Memory B cell (primary cell): ENCODE results near the gene NEO1.

ENCODE experiments used
- ATAC-seq: fragments of 150-1000 bp; cut with Tn5 transposase; 2 replicates; pipeline ENCODE4 v1.10.0; 2021; ENCODE audit warnings: low read depth, mild to moderate bottlenecking, moderate library complexity
- DNase-seq, 2 donors: peaks; one replicate each; pipeline ENCODE4 v3.0.0; 2022; ENCODE audit warnings: low spot score in 2 of 2
- H3K27ac Mint-ChIP-seq: one replicate; pipeline ENCODE4 v1.8.0; 2022; ENCODE audit warnings: mild to moderate bottlenecking, moderate library complexity, mixed read lengths
- H3K27me3 Mint-ChIP-seq: one replicate; pipeline ENCODE4 v1.8.0; 2022; ENCODE audit warnings: mixed read lengths
- H3K36me3 Mint-ChIP-seq: one replicate; pipeline ENCODE4 v1.8.0; 2022; ENCODE audit warnings: mild to moderate bottlenecking, mixed read lengths
- H3K4me1 Mint-ChIP-seq: one replicate; pipeline ENCODE4 v1.8.0; 2022; ENCODE audit warnings: mixed read lengths
- H3K4me3 Mint-ChIP-seq: one replicate; pipeline ENCODE4 v1.8.0; 2022; ENCODE audit warnings: mild to moderate bottlenecking, moderate library complexity, mixed read lengths
- H3K9me3 Mint-ChIP-seq: one replicate; pipeline ENCODE4 v1.8.0; 2022; ENCODE audit warnings: mixed read lengths

Gene NEO1

DNA sequence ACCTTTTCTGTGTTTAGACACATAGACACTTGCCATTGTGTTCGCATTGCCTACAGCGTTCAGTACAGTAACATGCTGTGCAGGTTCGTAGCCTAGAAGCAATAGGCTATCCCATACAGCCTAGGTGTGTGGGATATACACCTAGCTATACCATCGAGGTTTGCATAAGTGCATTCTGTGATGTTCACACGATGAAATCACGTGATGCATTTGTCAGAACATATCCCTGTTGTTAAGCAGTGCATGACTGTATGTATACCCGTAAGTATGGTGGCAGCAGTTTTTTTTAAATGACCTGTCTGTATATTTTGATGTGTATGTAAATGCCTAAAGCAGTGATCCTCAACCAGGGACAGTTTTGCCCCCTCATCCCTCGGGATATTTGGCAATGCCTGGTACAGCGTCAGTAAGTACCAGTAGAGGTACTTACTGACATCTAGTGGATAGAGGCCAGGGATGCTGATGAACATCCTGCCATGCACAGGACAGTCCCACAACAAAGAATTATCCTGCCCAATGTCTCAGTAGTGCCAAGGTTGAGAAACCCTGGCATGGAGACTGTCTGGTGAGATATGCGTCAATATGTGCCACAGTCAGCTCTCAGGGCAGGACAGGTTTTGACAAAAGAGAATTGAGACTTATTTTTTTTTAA lies 187.4 kb downstream of the NEO1 start:
- Mint-ChIP-seq H3K36me3 (peaks cover 2% of the 10 kb centered on the region), H3K27me3 (no peaks in the 10 kb centered on the region), H3K27ac (no peak overlapping the region), H3K4me3 (no peak overlapping the region), H3K4me1 (no peaks in the 10 kb centered on the region), H3K9me3 (no peaks in the 10 kb centered on the region)
- no peak for ATAC-seq
- DNase-seq = no peak

DNA sequence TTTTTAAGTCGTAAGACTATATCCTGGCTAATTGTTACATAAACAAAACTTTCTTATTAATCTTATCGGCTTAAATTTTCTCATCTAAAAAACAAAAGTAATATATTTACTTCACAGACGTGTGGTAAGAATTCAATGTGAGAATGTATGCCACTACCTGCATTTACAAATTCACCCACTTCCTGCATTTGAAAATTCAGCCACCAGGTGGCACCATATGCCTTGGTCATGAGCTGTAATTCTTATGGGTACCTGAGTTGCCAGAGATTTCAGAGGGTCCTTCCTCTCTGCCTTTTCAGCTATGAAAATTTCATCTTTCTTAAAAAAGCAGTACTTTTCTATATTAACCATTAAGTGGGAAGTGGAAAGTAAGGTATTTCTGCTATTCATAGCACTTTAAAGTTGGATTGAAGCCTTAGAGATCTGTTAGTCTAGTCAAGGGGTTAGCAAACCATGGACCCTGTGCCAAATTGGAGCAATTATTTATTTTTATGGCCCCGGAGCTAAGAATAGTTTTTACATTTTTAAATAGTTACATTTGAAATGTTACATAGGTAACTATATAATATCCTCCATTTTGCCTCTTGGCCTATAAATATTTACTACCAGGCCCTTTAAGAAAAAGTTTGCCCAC lies 188.7 kb downstream of the NEO1 start:
- Mint-ChIP-seq H3K4me1 (no peaks in the 10 kb centered on the region), H3K27me3 (no peaks in the 10 kb centered on the region), H3K4me3 (no peak overlapping the region), H3K27ac (no peak overlapping the region), H3K9me3 (no peaks in the 10 kb centered on the region), H3K36me3 (peaks cover 5% of the 10 kb centered on the region)
- peak; percentile 64 to 75 for DNase-seq
- peak; percentile 47 for ATAC-seq

GRCh38 chr15:73244333-73244732 lies 192.1 kb downstream of the NEO1 start:
- peaks cover 16% of the 10 kb centered on the region for H3K36me3 Mint-ChIP-seq
- DNase-seq (no peak), ATAC-seq (peak; percentile 37)
- H3K9me3 Mint-ChIP-seq = no peaks in the 10 kb centered on the region
- no peaks in the 10 kb centered on the region for H3K4me1 Mint-ChIP-seq
- H3K27ac Mint-ChIP-seq = no peak overlapping the region
- H3K4me3 Mint-ChIP-seq = no peak overlapping the region
- no peaks in the 10 kb centered on the region for H3K27me3 Mint-ChIP-seq

DNA sequence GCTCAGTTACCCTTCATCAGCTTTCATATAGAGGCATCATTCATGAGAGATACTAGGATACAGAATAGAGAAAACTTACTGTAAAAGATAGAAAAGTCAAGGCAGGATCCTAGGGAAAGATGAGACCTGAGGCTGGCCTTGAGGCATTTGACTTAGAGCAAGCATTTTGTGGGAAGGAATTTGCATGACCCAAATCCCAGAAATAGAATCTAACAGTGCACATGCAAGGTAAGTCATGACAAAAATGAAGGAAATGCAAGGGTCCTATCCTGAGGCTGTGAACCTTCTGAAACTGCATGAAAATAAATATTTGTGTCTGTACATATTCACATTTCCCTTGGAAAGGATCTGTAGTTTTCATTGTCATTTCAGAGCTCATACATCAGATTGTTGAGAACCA lies 194.2 kb downstream of the NEO1 start:
- Mint-ChIP-seq H3K27ac (no peak overlapping the region), H3K9me3 (no peaks in the 10 kb centered on the region)
- no peak for DNase-seq

DNA sequence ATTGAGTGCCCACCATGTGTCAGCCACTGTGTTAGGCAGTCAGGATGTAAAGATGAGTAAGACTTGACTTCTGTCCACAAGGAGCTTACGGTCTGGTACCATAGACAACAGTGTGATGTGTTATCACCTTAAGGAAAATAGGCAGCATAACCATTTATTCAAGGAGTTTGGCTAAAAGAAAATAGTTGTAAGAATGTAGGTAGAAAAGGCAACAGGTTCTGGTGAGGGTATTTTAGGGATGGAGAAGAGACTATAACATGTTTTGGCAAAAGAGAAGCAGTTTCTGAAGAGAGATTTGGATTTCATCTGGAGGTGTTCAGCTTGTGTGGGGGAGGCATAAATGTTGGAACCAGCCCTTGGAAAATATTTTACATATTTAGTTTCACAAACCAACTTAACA lies 194.6 kb downstream of the NEO1 start:
- H3K9me3 Mint-ChIP-seq = no peaks in the 10 kb centered on the region
- no peak for ATAC-seq
- peaks cover 18% of the 10 kb centered on the region for H3K36me3 Mint-ChIP-seq
- H3K4me1 Mint-ChIP-seq = no peaks in the 10 kb centered on the region
- DNase-seq = no peak
- H3K27me3 Mint-ChIP-seq = no peaks in the 10 kb centered on the region
- no peak overlapping the region for H3K27ac Mint-ChIP-seq
- no peak overlapping the region for H3K4me3 Mint-ChIP-seq

More for the DNA sequence above, 194.2 kb downstream of the NEO1 start:
- no peak overlapping the region for H3K4me3 Mint-ChIP-seq
- H3K4me1 Mint-ChIP-seq = no peaks in the 10 kb centered on the region
- ATAC-seq = no peak
- H3K36me3 Mint-ChIP-seq = peaks cover 18% of the 10 kb centered on the region
- H3K27me3 Mint-ChIP-seq = no peaks in the 10 kb centered on the region

DNA sequence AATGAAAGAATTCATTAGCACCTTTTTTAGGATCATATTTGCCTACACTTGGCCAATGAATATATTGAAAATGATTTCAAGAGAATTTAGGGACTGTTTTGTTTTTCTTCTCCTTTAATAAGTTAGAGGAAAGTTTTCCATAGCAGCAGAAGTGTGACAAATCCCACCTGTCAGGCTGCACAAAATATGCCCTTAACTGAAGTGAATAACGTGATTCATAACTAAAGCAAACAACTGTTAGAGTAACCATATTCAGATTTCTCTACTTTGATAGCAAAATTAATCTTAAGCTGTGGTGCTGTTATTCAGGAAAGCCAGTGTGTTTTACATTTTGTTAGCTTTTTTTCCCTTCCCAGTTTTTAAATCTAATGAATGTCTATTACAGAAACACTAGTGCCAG lies 195.1 kb downstream of the NEO1 start:
- ATAC-seq = no peak
- Mint-ChIP-seq H3K4me3 (no peak overlapping the region), H3K27me3 (no peaks in the 10 kb centered on the region), H3K4me1 (no peaks in the 10 kb centered on the region), H3K27ac (no peak overlapping the region), H3K36me3 (peaks cover 18% of the 10 kb centered on the region), H3K9me3 (no peaks in the 10 kb centered on the region)
- DNase-seq = no peak

GRCh38 chr15:73249499-73249898 lies 197.2 kb downstream of the NEO1 start:
- Mint-ChIP-seq H3K27me3 (no peaks in the 10 kb centered on the region), H3K4me3 (no peak overlapping the region), H3K9me3 (no peaks in the 10 kb centered on the region), H3K27ac (no peak overlapping the region), H3K36me3 (peaks cover 16% of the 10 kb centered on the region), H3K4me1 (no peaks in the 10 kb centered on the region)
- DNase-seq (no peak), ATAC-seq (no peak)

GRCh38 chr15:73254598-73254997 lies 202.3 kb downstream of the NEO1 start:
- DNase-seq (no peak), ATAC-seq (no peak)
- no peaks in the 10 kb centered on the region for H3K27me3 Mint-ChIP-seq
- no peaks in the 10 kb centered on the region for H3K9me3 Mint-ChIP-seq
- peaks cover 10% of the 10 kb centered on the region for H3K36me3 Mint-ChIP-seq
- no peak overlapping the region for H3K4me3 Mint-ChIP-seq
- no peak overlapping the region for H3K27ac Mint-ChIP-seq
- H3K4me1 Mint-ChIP-seq = no peaks in the 10 kb centered on the region

DNA sequence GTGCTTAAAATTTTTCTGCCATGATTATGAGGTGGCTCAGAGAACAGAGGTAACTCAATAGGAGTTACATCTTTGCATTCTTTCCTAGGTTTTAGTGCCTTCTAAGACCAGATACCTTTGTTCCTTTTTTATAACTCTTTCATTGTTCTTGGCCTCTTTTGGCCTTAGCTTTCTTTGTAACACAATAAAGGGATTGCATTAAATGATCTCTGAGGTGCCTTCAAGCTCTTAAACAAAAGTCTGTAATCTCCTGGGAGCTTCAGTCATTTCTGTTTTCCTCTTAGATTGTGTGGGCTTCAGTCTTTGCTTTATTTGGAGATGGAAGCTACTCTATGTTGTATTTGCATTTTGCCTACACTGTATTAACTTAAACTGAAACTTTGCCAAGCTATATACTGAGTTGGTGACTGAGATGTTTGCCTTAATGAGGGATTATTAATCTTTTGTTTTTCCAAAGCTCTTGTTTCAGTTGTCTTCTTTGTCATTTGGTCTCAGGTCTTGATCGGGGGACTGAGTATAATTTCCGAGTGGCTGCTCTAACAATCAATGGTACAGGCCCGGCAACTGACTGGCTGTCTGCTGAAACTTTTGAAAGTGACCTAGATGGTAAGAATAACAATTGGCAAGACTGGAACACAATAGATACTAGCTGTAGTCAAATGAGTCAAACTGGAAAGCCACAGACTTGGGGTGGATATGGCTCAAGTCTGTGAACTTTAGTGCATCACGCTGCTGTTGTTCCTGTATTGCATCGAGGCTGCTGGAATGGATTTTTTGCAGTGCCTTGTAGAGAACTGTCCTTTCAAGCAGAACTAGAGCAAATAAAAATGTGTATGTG lies 206.2 kb downstream of the NEO1 start:
- H3K9me3 Mint-ChIP-seq = no peaks in the 10 kb centered on the region
- no peak overlapping the region for H3K27ac Mint-ChIP-seq
- DNase-seq (no peak), ATAC-seq (no peak)
- H3K36me3 Mint-ChIP-seq = peaks cover 17% of the 10 kb centered on the region
- H3K4me3 Mint-ChIP-seq = no peak overlapping the region
- H3K27me3 Mint-ChIP-seq = no peaks in the 10 kb centered on the region
- H3K4me1 Mint-ChIP-seq = no peaks in the 10 kb centered on the region

DNA sequence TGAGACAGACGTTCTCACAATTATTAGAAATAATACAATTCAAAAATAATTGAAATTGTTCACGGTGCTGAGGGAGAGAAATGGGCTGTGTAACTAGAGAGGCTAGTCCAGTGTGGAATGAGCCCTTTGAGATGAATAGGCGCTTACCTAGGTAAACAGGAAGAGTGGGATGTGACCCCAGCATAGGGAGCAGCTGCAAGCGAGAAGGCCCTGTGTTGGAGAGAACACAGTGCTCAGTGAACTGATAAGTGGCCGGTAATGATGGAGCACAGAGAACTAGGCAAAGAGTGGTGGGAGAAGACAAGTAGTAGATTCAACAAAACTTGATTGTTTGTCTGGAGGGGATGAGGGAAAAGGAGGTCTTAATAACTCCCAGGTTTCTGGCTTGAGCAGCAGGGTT lies 212.6 kb downstream of the NEO1 start:
- DNase-seq = no peak
- no peak for ATAC-seq
- H3K9me3 Mint-ChIP-seq = no peaks in the 10 kb centered on the region
- H3K36me3 Mint-ChIP-seq = peaks cover 6% of the 10 kb centered on the region
- no peak overlapping the region for H3K27ac Mint-ChIP-seq
- peaks cover 4% of the 10 kb centered on the region for H3K4me1 Mint-ChIP-seq
- no peaks in the 10 kb centered on the region for H3K27me3 Mint-ChIP-seq
- no peak overlapping the region for H3K4me3 Mint-ChIP-seq

DNA sequence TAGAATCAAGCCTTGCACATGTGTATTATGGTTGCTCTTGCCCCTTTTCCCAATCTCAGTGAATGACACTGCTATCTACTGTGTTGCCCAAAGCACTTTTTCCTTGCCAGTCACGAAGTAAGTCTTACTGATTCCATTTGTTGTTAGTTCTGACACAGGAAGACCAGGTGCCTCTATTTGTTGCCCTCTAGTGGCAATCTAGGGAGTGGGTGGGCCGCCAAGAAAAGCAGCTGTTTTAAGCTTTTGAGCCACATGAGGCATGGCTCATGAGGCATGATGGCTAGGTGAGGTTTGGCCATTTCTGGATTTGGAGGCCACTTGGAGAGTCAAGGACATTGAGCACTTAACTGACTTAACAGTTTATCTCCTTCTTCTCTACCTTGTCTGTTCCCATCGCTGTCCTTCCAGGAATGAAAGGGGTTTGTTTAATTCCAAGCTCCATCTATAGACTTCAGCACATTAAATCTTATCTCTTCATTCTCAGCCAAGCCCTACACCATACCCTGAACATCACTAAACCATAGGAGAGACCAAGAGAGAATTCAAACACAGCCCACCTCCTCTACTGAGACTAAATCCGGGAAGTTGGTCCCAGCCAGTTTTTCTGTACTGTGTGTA lies 213.4 kb downstream of the NEO1 start:
- DNase-seq (peak; percentile 29 to 48), ATAC-seq (peak; percentile 80)
- no peaks in the 10 kb centered on the region for H3K27me3 Mint-ChIP-seq
- no peaks in the 10 kb centered on the region for H3K9me3 Mint-ChIP-seq
- peaks cover 4% of the 10 kb centered on the region for H3K4me1 Mint-ChIP-seq
- H3K4me3 Mint-ChIP-seq = no peak overlapping the region
- H3K36me3 Mint-ChIP-seq = peaks cover 10% of the 10 kb centered on the region
- no peak overlapping the region for H3K27ac Mint-ChIP-seq

DNA sequence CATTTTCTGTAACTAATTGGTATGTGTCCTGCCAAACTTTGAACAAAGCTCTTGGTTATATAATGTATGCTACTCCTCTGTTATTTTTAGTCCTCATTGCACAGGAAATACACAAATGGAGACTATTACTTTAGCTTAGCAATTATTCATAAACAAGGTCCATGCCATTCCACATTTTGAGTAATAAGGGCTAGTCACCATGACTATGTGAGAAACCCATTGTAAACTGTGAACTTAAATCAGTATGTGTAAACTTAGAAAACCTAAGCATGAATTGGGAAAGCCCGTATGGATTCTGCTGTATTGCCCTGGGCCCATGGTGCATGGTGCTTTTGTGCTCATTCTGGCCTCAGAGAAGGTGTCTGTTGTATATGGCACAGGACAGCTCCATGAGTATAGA lies 216.2 kb downstream of the NEO1 start:
- no peaks in the 10 kb centered on the region for H3K27me3 Mint-ChIP-seq
- H3K27ac Mint-ChIP-seq = no peak overlapping the region
- DNase-seq (no peak), ATAC-seq (no peak)
- no peaks in the 10 kb centered on the region for H3K9me3 Mint-ChIP-seq
- H3K36me3 Mint-ChIP-seq = peaks cover 8% of the 10 kb centered on the region
- H3K4me3 Mint-ChIP-seq = no peak overlapping the region
- H3K4me1 Mint-ChIP-seq = peaks cover 4% of the 10 kb centered on the region

- H3K27ac Mint-ChIP-seq = no peak overlapping the region
- no peaks in the 10 kb centered on the region for H3K27me3 Mint-ChIP-seq
Measured at GRCh38 chr15:73270366-73271097, 218.3 kb downstream of the NEO1 start.

More at GRCh38 chr15:73270366-73271097, 218.3 kb downstream of the NEO1 start:
- no peak for DNase-seq
- ATAC-seq = no peak
- H3K4me3 Mint-ChIP-seq = no peak overlapping the region
- H3K9me3 Mint-ChIP-seq = no peaks in the 10 kb centered on the region
- no peaks in the 10 kb centered on the region for H3K4me1 Mint-ChIP-seq
- H3K36me3 Mint-ChIP-seq = peaks cover 8% of the 10 kb centered on the region
